K562 (cell line): ENCODE results near the gene ZFPM1. TPM values are rescaled to one million over a fixed set of nuclear protein-coding genes. Genes with fewer than 3 reads are reported as not detected.

Source experiments
- HDAC8 ChIP-seq: fragments of 450-650 bp; IDR thresholded peaks from 2 replicates; pipeline ENCODE4 v1.6.1; 2016; ENCODE audit warnings: mild to moderate bottlenecking, missing genetic modification characterization, moderate library complexity, missing compliant biosample characterization
- STAT6 ChIP-seq: sonication (generic); formaldehyde crosslinking; IDR thresholded peaks from 2 replicates; pipeline ENCODE4 v1.8.1; 2023; ENCODE audit warnings: mild to moderate bottlenecking, missing genetic modification reagents
- TFE3 ChIP-seq: fragments of 450-650 bp; formaldehyde crosslinking; IDR thresholded peaks from 2 replicates; pipeline ENCODE4 v1.4.0; 2020; ENCODE audit warnings: mild to moderate bottlenecking, mixed read lengths
- ZBTB5 ChIP-seq: fragments of 450-650 bp; IDR thresholded peaks from 2 replicates; pipeline ENCODE4 v1.6.1; 2017; ENCODE audit warnings: antibody characterized with exemption
- ZC3H8 ChIP-seq: fragments of 450-650 bp; IDR thresholded peaks from 2 replicates; pipeline ENCODE4 v1.6.1; 2017
- polyA plus RNA-seq, 8 experiments: library from polyadenylated mRNA; depleted of rRNA in 4 of 8; stranded (reverse) in 5 of 8; unstranded in 3 of 8; fragments of >200 nt; fragmentation: Nextera tagmentation in 2 of 8; fragmentation: Illumina TruSeq in 1 of 8; extraction: Ambion mirVana in 2 of 8; extraction: Trizol in 1 of 8; gene quantifications; 2 replicates each; pipeline versions ENCODE4 v1.2.1 to v1.2.3, GENCODE V29; 2011 to 2014; ENCODE audit warnings: inconsistent platforms in 1 of 8, missing spikeins in 1 of 8
- total RNA-seq, 7 experiments: library from RNA; depleted of rRNA in 6 of 7; stranded (reverse); fragments of >200 nt in 6 of 7; fragmentation: Illumina TruSeq in 2 of 7; extraction: Trizol in 2 of 7; gene quantifications; 2 replicates each; pipeline versions ENCODE4 v1.2.1 to v1.2.3, GENCODE V29; 2011 to 2021; ENCODE audit warnings: low replicate concordance in 1 of 7

Gene ZFPM1
- total and polyA plus RNA-seq, 9 of the 15 experiments (the other 6 are each of a cell fraction or from before 2014, with no cell fraction given): 0.03 to 35.9 (median 1.4) TPM

GRCh38 chr16:88493879-88494278, 40.8 kb downstream of the ZFPM1 start (continued):
- TF ChIP-seq ZBTB5 (no peak), ZC3H8 (no peak), STAT6 (CRISPR knock-in tag) (no peak), HDAC8 (no peak), TFE3 (CRISPR knock-in tag) (no peak)
- TF ChIP-seq, all 486 proteins: peak for 24
